Peyer's patch (tissue), 4 donors: ENCODE results near the gene TSPAN15.

Experiments used
- CTCF ChIP-seq, 6 experiments: fragments of 450-650 bp in 4 of 6; fragments of 200-600 bp in 2 of 6; sonication (generic) in 1 of 6; IDR thresholded peaks; one replicate each; pipeline ENCODE4 v1.5.1; 2017 to 2019; ENCODE audit warnings: antibody characterized with exemption in 6 of 6, mild to moderate bottlenecking in 3 of 6, moderate library complexity in 1 of 6
- POLR2A ChIP-seq, 2 donors: fragments of 450-650 bp; IDR thresholded peaks; one replicate each; pipeline ENCODE4 v1.5.1; 2017; ENCODE audit warnings: antibody characterized with exemption in 2 of 2, mild to moderate bottlenecking in 2 of 2, moderate library complexity in 2 of 2

DNA sequence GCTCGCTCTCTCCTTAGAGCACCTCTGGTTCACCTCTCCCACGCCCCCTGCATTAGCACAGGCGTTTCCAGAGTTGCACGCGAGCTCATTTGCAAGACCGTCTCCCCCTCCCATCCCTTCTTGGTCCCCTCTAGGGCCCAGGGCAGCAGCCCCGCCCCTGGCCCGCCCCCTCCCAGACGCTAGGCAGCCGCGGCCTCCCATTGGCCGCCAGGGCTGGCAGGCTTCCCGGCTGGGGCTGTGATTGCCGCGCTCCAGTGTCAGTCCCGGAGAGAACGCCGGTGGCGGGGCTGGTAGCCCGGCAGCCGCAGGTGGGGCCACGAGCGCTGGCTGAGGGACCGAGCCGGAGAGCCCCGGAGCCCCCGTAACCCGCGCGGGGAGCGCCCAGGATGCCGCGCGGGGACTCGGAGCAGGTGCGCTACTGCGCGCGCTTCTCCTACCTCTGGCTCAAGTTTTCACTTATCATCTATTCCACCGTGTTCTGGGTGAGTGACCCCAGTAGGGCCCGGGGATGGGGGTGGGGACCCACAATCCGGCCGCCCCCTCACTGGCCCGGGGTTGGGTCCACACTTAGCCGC is at the start of gene TSPAN15:
- TF ChIP-seq CTCF (IDR thresholded peaks at IDR 0.05) (peak in 1 of 6 experiments; percentile 3), POLR2A (IDR thresholded peaks at IDR 0.05) (peak in 1 of 2 donors; percentile 81)
